K562 (cell line): ENCODE data around the gene SRBD1. TPM values are rescaled to one million over a fixed set of nuclear protein-coding genes. Genes with fewer than 3 reads are reported as not detected.

Experiments used
- ATAC-seq: fragments of 200-7000 bp; cut with Tn5 transposase; 3 replicates; pipeline ENCODE4 v1.9.1; 2020; ENCODE audit warnings: moderate library complexity
- BruUV-seq: library from RNA; stranded (reverse); fragments of 400-500 nt; replicated peaks from 2 replicates; lab custom pipeline; 2021; lab: Mats Ljungman, UMichigan
- CTCF ChIA-PET: fragments of 300-600 bp; formaldehyde crosslinking; extraction: SDS; loops from one replicate; lab custom pipeline; 2021; ENCODE audit warnings: low intra/inter-chr PET ratio; lab: Yijun Ruan, JAX
- POLR2A ChIA-PET: fragments of 300-600, 350-650 bp; sonication (Branson Sonifier 250); formaldehyde crosslinking; extraction: SDS; loops from one replicate; lab custom pipeline; 2021; ENCODE audit warnings: antibody characterized with exemption, inconsistent platforms; lab: Yijun Ruan, JAX
- DNase-seq, 4 experiments: peaks; one replicate each; pipeline versions ENCODE4 v3.0.0 to v3.0.0-alpha.2; 2011 to 2018; ENCODE audit warnings: low spot score in 3 of 4, mixed read lengths in 3 of 4; ENCODE audit errors: extremely low read depth in 1 of 4
- FAIRE-seq: peaks from 2 replicates; lab custom pipeline; 2011; peaks lifted over from hg19 to GRCh38; lab: Jason Lieb, UNC
- H2AFZ ChIP-seq: 2 replicates; pipeline ENCODE4 v1.6.0; 2011; ENCODE audit warnings: low read depth, low read length, control low read depth, inconsistent platforms
- H3K27ac ChIP-seq: fragments of 200-600 bp; 3 replicates; pipeline ENCODE4 v1.8.0; 2011; ENCODE audit warnings: low read depth, mild to moderate bottlenecking, control low read depth, inconsistent platforms, low read length, moderate library complexity, mixed read lengths; ENCODE audit errors: extremely low read depth
- H3K27me3 ChIP-seq, 2 experiments: fragments of 300-600 bp in 1 of 2; 2 replicates in 1 of 2; 3 replicates in 1 of 2; pipeline versions ENCODE4 v1.6.0 to v1.8.0; 2011; ENCODE audit warnings: inconsistent platforms in 2 of 2, low read length in 2 of 2, mild to moderate bottlenecking in 1 of 2, mixed read lengths in 1 of 2, moderate library complexity in 1 of 2; ENCODE audit not compliant: control insufficient read depth in 2 of 2, insufficient read depth in 2 of 2
- H3K36me3 ChIP-seq: fragments of 300-600 bp; 3 replicates; pipeline ENCODE4 v1.8.0; 2011; ENCODE audit warnings: mild to moderate bottlenecking, low read length, inconsistent platforms; ENCODE audit not compliant: control insufficient read depth, insufficient read depth
- H3K4me1 ChIP-seq, 2 experiments: fragments of 200-600 bp in 1 of 2; replicated peaks in 1 of 2; 2 replicates in 1 of 2; 3 replicates in 1 of 2; pipeline versions ENCODE4 v1.5.1 to v1.8.0; 2011; ENCODE audit warnings: inconsistent platforms in 2 of 2, low read length in 2 of 2, mild to moderate bottlenecking in 1 of 2, mixed read lengths in 1 of 2, moderate library complexity in 1 of 2; ENCODE audit not compliant: control insufficient read depth in 2 of 2, insufficient read depth in 2 of 2
- H3K4me2 ChIP-seq: 2 replicates; pipeline ENCODE4 v1.6.1; 2011; ENCODE audit warnings: low read length, control low read depth, inconsistent platforms, mixed read lengths; ENCODE audit not compliant: insufficient read depth
- H3K4me3 ChIP-seq: fragments of 200-600 bp; sonication (generic), shearing (Covaris generic); 2 replicates; pipeline ENCODE4 v1.5.1; 2016; ENCODE audit warnings: control low read depth, inconsistent platforms
- H3K79me2 ChIP-seq: fragments of 200-600 bp; 3 replicates; pipeline ENCODE4 v1.8.0; 2011; ENCODE audit warnings: low read length, inconsistent platforms; ENCODE audit not compliant: control insufficient read depth, insufficient read depth
- H3K9ac ChIP-seq, 2 experiments: 2 replicates each; pipeline versions ENCODE4 v1.6.0 to v1.6.1; 2011; ENCODE audit warnings: low read depth in 2 of 2, low read length in 2 of 2, control low read depth in 1 of 2, inconsistent platforms in 1 of 2, mild to moderate bottlenecking in 1 of 2, mixed read lengths in 1 of 2; ENCODE audit not compliant: insufficient read depth in 1 of 2
- H3K9me1 ChIP-seq: one replicate; pipeline ENCODE4 v1.6.0; 2011; ENCODE audit warnings: inconsistent platforms, mild to moderate bottlenecking, low read length, moderate library complexity; ENCODE audit not compliant: control insufficient read depth, insufficient read depth
- H3K9me3 ChIP-seq: replicated peaks from 2 replicates; pipeline ENCODE4 v1.5.1; 2011; ENCODE audit warnings: low read depth, low read length, inconsistent platforms; ENCODE audit not compliant: control insufficient read depth, insufficient read depth
- H4K20me1 ChIP-seq: replicated peaks from 2 replicates; pipeline ENCODE4 v1.6.1; 2011; ENCODE audit warnings: low read length, inconsistent platforms, mixed read lengths; ENCODE audit not compliant: control insufficient read depth, insufficient read depth
- EGR1 ChIP-seq: fragments of 450-650 bp; conservative IDR thresholded peaks from 2 replicates; pipeline ENCODE4 v1.6.1; 2017; ENCODE audit warnings: mild to moderate bottlenecking
- NFATC3 ChIP-seq: fragments of 450-650 bp; IDR thresholded peaks from 2 replicates; pipeline ENCODE4 v1.6.1; 2017; ENCODE audit warnings: mild to moderate bottlenecking
- SIN3A ChIP-seq, 2 experiments: fragments of 150-350 bp in 1 of 2; IDR thresholded peaks; 2 replicates each; pipeline ENCODE4 v1.6.1; 2011 to 2016; ENCODE audit warnings: borderline replicate concordance in 2 of 2, low read depth in 2 of 2, low read length in 2 of 2, mild to moderate bottlenecking in 2 of 2, moderate library complexity in 2 of 2; ENCODE audit not compliant: control insufficient read depth in 1 of 2
- SNRNP70 ChIP-seq: fragments of 200-400 bp; formaldehyde crosslinking; optimal IDR thresholded peaks from 2 replicates; pipeline ENCODE3; 2017; ENCODE audit warnings: low read depth, low read length
- XRCC4 ChIP-seq: IDR thresholded peaks from one replicate; pipeline ENCODE4 v1.6.1; 2011; ENCODE audit not compliant: insufficient read depth, insufficient read length; ENCODE audit errors: extremely low read depth
- ZNF431 ChIP-seq: sonication (generic); formaldehyde crosslinking; IDR thresholded peaks from 2 replicates; pipeline ENCODE4 v1.8.0; 2022; ENCODE audit warnings: mild to moderate bottlenecking, missing genetic modification reagents
- ZNF57 ChIP-seq: fragments of 450-650 bp; formaldehyde crosslinking; IDR thresholded peaks from 2 replicates; pipeline ENCODE4 v1.4.0; 2020; ENCODE audit warnings: mild to moderate bottlenecking, moderate library complexity
- WGBS: fragments of 100-300 bp; shearing (Covaris generic); methylation state at CpG from one replicate; pipeline ENCODE4 v1.1.6; 2016; ENCODE audit warnings: low coverage, mixed read lengths; ENCODE audit not compliant: insufficient coverage; ENCODE audit errors: missing lambda C conversion rate; 5-methylcytosine and 5-hydroxymethylcytosine counted together
- in situ Hi-C: fragments of 300-500 bp; cut with MboI; formaldehyde crosslinking; loops from 4 replicates; pipeline ENCODE4 v1.15.0; 2018; ENCODE audit warnings: inconsistent platforms, mixed read lengths
- intact Hi-C: fragments of 100-400 bp; cut with micrococcal nuclease; formaldehyde crosslinking; loops from 2 replicates; pipeline ENCODE4 v1.14.2; 2022
- polyA plus RNA-seq, 8 experiments: library from polyadenylated mRNA; depleted of rRNA in 4 of 8; stranded (reverse) in 5 of 8; unstranded in 3 of 8; fragments of >200 nt; fragmentation: Nextera tagmentation in 2 of 8; fragmentation: Illumina TruSeq in 1 of 8; extraction: Ambion mirVana in 2 of 8; extraction: Trizol in 1 of 8; gene quantifications; 2 replicates each; pipeline versions ENCODE4 v1.2.1 to v1.2.3, GENCODE V29; 2011 to 2014; ENCODE audit warnings: inconsistent platforms in 1 of 8, missing spikeins in 1 of 8
- total RNA-seq, 7 experiments: library from RNA; depleted of rRNA in 6 of 7; stranded (reverse); fragments of >200 nt in 6 of 7; fragmentation: Illumina TruSeq in 2 of 7; extraction: Trizol in 2 of 7; gene quantifications; 2 replicates each; pipeline versions ENCODE4 v1.2.1 to v1.2.3, GENCODE V29; 2011 to 2021; ENCODE audit warnings: low replicate concordance in 1 of 7

The SRBD1 gene
- total and polyA plus RNA-seq, 9 of the 15 experiments (the other 6 are each of a cell fraction or from before 2014, with no cell fraction given) = 6.9 to 23.2 (median 14.7) TPM

GRCh38 chr2:45452866-45453265, 158.2 kb downstream of the SRBD1 start:
- Histone ChIP-seq H3K4me3 (no peak overlapping the region), H3K9me1 (no peaks in the 10 kb centered on the region), H4K20me1 (no peaks in the 10 kb centered on the region), H3K4me1 (no peaks in the 10 kb centered on the region), H3K9me3 (no peaks in the 10 kb centered on the region), H3K36me3 (no peaks in the 10 kb centered on the region), H3K27ac (no peak overlapping the region), H3K4me2 (no peak overlapping the region), H3K9ac (no peak overlapping the region), H3K27me3 (no peaks in the 10 kb centered on the region), H3K79me2 (no peaks in the 10 kb centered on the region)
- in situ Hi-C loops = no loop called here
- DNase-seq (no peak), FAIRE-seq (no peak), ATAC-seq (no peak)
- ChIA-PET POLR2A (interaction anchor here (1.3 kb wide), 1 partner anchor 13 kb away, joined by 3 read pairs; no protein-coding TSS in a partner anchor), CTCF (no interaction called here)
- intact Hi-C loops = no loop called here
- WGBS = 74% methylated on average over 4 of the region's 4 CpGs
- TF ChIP-seq SNRNP70 = no peak
- TF ChIP-seq ZNF57 (CRISPR knock-in tag) = no peak
- no peak for TF ChIP-seq EGR1
- no peak for TF ChIP-seq NFATC3
- TF ChIP-seq XRCC4 = no peak
- TF ChIP-seq, all 486 proteins: peak for 0
- BruUV-seq = no TSS peak
- no peak overlapping the region for H2AFZ ChIP-seq

DNA sequence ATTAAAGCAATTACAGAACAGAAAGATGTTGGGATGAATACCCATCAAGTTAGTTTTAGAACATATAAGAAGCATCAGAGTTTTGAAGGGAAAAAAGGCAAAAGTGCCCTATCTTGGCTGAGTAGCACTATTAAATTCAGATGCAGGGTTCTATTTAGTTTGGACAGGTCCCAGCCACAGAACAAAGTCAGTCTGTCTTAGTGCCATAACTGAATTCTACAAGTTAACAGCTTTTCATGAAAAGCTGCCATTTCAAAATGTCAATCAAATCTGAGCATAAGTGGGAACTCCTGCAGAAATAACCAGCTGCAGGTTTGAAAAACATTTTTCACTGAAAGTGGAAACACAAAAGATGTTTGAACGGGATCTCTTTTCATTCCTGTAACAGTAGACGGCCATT, 160.4 kb downstream of the SRBD1 start:
- WGBS = 62% methylated on average over 2 of the region's 2 CpGs
- POLR2A ChIA-PET = no interaction called here
- Histone ChIP-seq H4K20me1 (no peaks in the 10 kb centered on the region), H3K4me2 (no peak overlapping the region), H3K9me3 (no peaks in the 10 kb centered on the region), H3K4me3 (no peak overlapping the region), H2AFZ (no peak overlapping the region), H3K36me3 (no peaks in the 10 kb centered on the region), H3K27ac (no peak overlapping the region), H3K9ac (no peak overlapping the region), H3K27me3 (no peaks in the 10 kb centered on the region), H3K4me1 (no peaks in the 10 kb centered on the region), H3K9me1 (no peaks in the 10 kb centered on the region), H3K79me2 (no peaks in the 10 kb centered on the region)
- CTCF ChIA-PET = no interaction called here
- no peak for DNase-seq
- no peak for FAIRE-seq
- TF ChIP-seq ZNF431 (CRISPR knock-in tag) (no peak), SIN3A (IDR thresholded peaks at IDR 0.05; ENCODE audit: borderline replicate concordance in 2 of 2, control insufficient read depth in 1 of 2, low read depth in 2 of 2, low read length in 2 of 2) (no peak)
- BruUV-seq = no TSS peak
- intact Hi-C loops (no loop called here), in situ Hi-C loops (no loop called here)
- ATAC-seq = no peak
